IMR-90 (cell line): ENCODE results near the gene RHBDF1. TPM values are rescaled to one million over a fixed set of nuclear protein-coding genes. Genes with fewer than 3 reads are reported as not detected.

Experiments
- ATAC-seq: fragments of 200-7000 bp; cut with Tn5 transposase; 2 replicates; pipeline ENCODE4 v1.9.1; 2020; ENCODE audit warnings: low read depth, mild to moderate bottlenecking, moderate library complexity
- BruUV-seq: library from RNA; stranded (reverse); fragments of 400-500 nt; replicated peaks from 2 replicates; lab custom pipeline; 2021; lab: Mats Ljungman, UMichigan
- CTCF ChIA-PET: fragments of 300-600 bp; formaldehyde crosslinking; extraction: SDS; loops from one replicate; lab custom pipeline; 2021; ENCODE audit warnings: antibody characterized with exemption; lab: Yijun Ruan, JAX
- POLR2A ChIA-PET: fragments of 300-600 bp; sonication (Branson Sonifier 250); formaldehyde crosslinking; loops from one replicate; lab custom pipeline; 2022; ENCODE audit warnings: antibody characterized with exemption; ENCODE audit not compliant: unreplicated experiment; lab: Charles Lee
- DNase-seq: peaks from one replicate; pipeline ENCODE4 v3.0.0; 2013
- H2AFZ ChIP-seq: replicated peaks from 2 replicates; pipeline ENCODE3; 2013; ENCODE audit warnings: low read length, mild to moderate bottlenecking; ENCODE audit not compliant: poor library complexity
- H2AK5ac ChIP-seq: 2 replicates; pipeline ENCODE4 v1.6.1; 2013; ENCODE audit warnings: low read depth, low read length, inconsistent platforms
- H2AK9ac ChIP-seq: replicated peaks from 2 replicates; pipeline ENCODE3; 2013; ENCODE audit warnings: mild to moderate bottlenecking, low read depth, low read length, moderate library complexity; ENCODE audit not compliant: poor library complexity
- H2BK120ac ChIP-seq: 2 replicates; pipeline ENCODE4 v1.6.1; 2013; ENCODE audit warnings: low read depth, low read length, inconsistent platforms
- H2BK15ac ChIP-seq: 3 replicates; pipeline ENCODE4 v1.6.1; 2013; ENCODE audit warnings: low read depth, low read length, inconsistent platforms
- H2BK20ac ChIP-seq: 2 replicates; pipeline ENCODE4 v1.6.1; 2013; ENCODE audit warnings: low read depth, mild to moderate bottlenecking, inconsistent platforms, low read length, moderate library complexity
- H2BK5ac ChIP-seq: 2 replicates; pipeline ENCODE4 v1.6.1; 2013; ENCODE audit warnings: mild to moderate bottlenecking, low read depth, low read length, inconsistent platforms; ENCODE audit not compliant: poor library complexity, severe bottlenecking
- H3K14ac ChIP-seq: replicated peaks from 2 replicates; pipeline ENCODE4 v1.6.1; 2013; ENCODE audit warnings: low read depth, low read length, inconsistent platforms
- H3K18ac ChIP-seq: 2 replicates; pipeline ENCODE4 v1.6.1; 2013; ENCODE audit warnings: low read depth, low read length, control low read depth
- H3K23ac ChIP-seq: 2 replicates; pipeline ENCODE4 v1.6.1; 2013; ENCODE audit warnings: low read depth, low read length, inconsistent platforms
- H3K27ac ChIP-seq: 2 replicates; pipeline ENCODE4 v1.5.1; 2013; ENCODE audit warnings: mild to moderate bottlenecking, control low read depth, low read length; ENCODE audit not compliant: insufficient read depth
- H3K27me3 ChIP-seq: 2 replicates; pipeline ENCODE4 v1.6.1; 2013; ENCODE audit warnings: low read length; ENCODE audit not compliant: control insufficient read depth, insufficient read depth
- H3K36me3 ChIP-seq: 2 replicates; pipeline ENCODE4 v1.6.1; 2013; ENCODE audit warnings: low read length, mixed read lengths; ENCODE audit not compliant: control insufficient read depth, insufficient read depth
- H3K4ac ChIP-seq: 2 replicates; pipeline ENCODE4 v1.6.1; 2013; ENCODE audit warnings: low read depth, low read length, inconsistent platforms
- H3K4me1 ChIP-seq: 2 replicates; pipeline ENCODE4 v1.6.1; 2013; ENCODE audit warnings: low read length, mixed read lengths; ENCODE audit not compliant: control insufficient read depth, insufficient read depth
- H3K4me2 ChIP-seq: 2 replicates; pipeline ENCODE4 v1.6.1; 2013; ENCODE audit warnings: low read depth, mild to moderate bottlenecking, control low read depth, low read length, moderate library complexity
- H3K4me3 ChIP-seq: 2 replicates; pipeline ENCODE4 v1.5.1; 2013; ENCODE audit warnings: low read depth, mild to moderate bottlenecking, control low read depth, low read length, moderate library complexity; ENCODE audit not compliant: insufficient read depth
- H3K56ac ChIP-seq: 2 replicates; pipeline ENCODE4 v1.6.1; 2013; ENCODE audit warnings: low read length, inconsistent platforms; ENCODE audit not compliant: insufficient read depth; ENCODE audit errors: extremely low read depth
- H3K79me1 ChIP-seq, 2 experiments: 2 replicates each; pipeline ENCODE4 v1.6.1; 2013; ENCODE audit warnings: low read length in 2 of 2, inconsistent platforms in 1 of 2, low read depth in 1 of 2
- H3K9ac ChIP-seq: 2 replicates; pipeline ENCODE4 v1.6.1; 2013; ENCODE audit warnings: low read depth, low read length, control low read depth
- H3K9me1 ChIP-seq: 2 replicates; pipeline ENCODE4 v1.6.1; 2013; ENCODE audit warnings: low read length, inconsistent platforms; ENCODE audit not compliant: insufficient read depth
- H3K9me3 ChIP-seq: 2 replicates; pipeline ENCODE4 v1.6.1; 2013; ENCODE audit warnings: low read length; ENCODE audit not compliant: control insufficient read depth, insufficient read depth
- H4K20me1 ChIP-seq: 2 replicates; pipeline ENCODE4 v1.6.1; 2013; ENCODE audit warnings: low read length, inconsistent platforms; ENCODE audit not compliant: insufficient read depth
- H4K5ac ChIP-seq: 2 replicates; pipeline ENCODE4 v1.6.1; 2013; ENCODE audit warnings: mild to moderate bottlenecking, low read depth, low read length, control low read depth
- H4K8ac ChIP-seq, 2 experiments: 2 replicates each; pipeline ENCODE4 v1.6.1; 2013; ENCODE audit warnings: low read depth in 2 of 2, low read length in 2 of 2, control low read depth in 1 of 2, inconsistent platforms in 1 of 2
- H4K91ac ChIP-seq: 2 replicates; pipeline ENCODE4 v1.6.1; 2013; ENCODE audit warnings: low read depth, low read length, inconsistent platforms; ENCODE audit not compliant: insufficient read depth
- BHLHE40 ChIP-seq: fragments of 150-350 bp; IDR thresholded peaks from 2 replicates; pipeline ENCODE4 v1.6.1; 2016; ENCODE audit warnings: mild to moderate bottlenecking, low read depth, low read length
- CEBPB ChIP-seq: IDR thresholded peaks from 2 replicates; pipeline ENCODE4 v1.6.1; 2012; ENCODE audit warnings: low read depth, low read length, improper control_type of control experiment
- ELK1 ChIP-seq: fragments of 150-350 bp; IDR thresholded peaks from 2 replicates; pipeline ENCODE4 v1.6.1; 2016; ENCODE audit warnings: low read depth, mild to moderate bottlenecking, low read length, moderate library complexity, borderline replicate concordance
- MAFK ChIP-seq: IDR thresholded peaks from 2 replicates; pipeline ENCODE4 v1.6.1; 2012; ENCODE audit warnings: low read depth, low read length, improper control_type of control experiment
- POLR2A ChIP-seq: IDR thresholded peaks from 2 replicates; pipeline ENCODE4 v1.6.1; 2012; ENCODE audit warnings: mild to moderate bottlenecking, low read depth, low read length
- RAD21 ChIP-seq: IDR thresholded peaks from 2 replicates; pipeline ENCODE4 v1.6.1; 2012; ENCODE audit warnings: low read length, improper control_type of control experiment
- RCOR1 ChIP-seq: IDR thresholded peaks from 2 replicates; pipeline ENCODE4 v1.6.1; 2012; ENCODE audit warnings: mild to moderate bottlenecking, low read length, improper control_type of control experiment; ENCODE audit not compliant: insufficient replicate concordance
- RFX5 ChIP-seq: IDR thresholded peaks from 2 replicates; pipeline ENCODE4 v1.8.0; 2012; ENCODE audit warnings: low read depth, mild to moderate bottlenecking, low read length, moderate library complexity
- USF2 ChIP-seq: fragments of 150-350 bp; IDR thresholded peaks from 2 replicates; pipeline ENCODE4 v1.6.1; 2017; ENCODE audit warnings: mild to moderate bottlenecking, antibody characterized with exemption, low read length, low read depth
- WGBS, 2 experiments: methylation state at CpG; one replicate each; pipeline versions ENCODE4 v1.1.5 to v1.1.7; 2013; ENCODE audit warnings: missing lambda C conversion rate in 2 of 2; ENCODE audit not compliant: insufficient read length in 1 of 2; ENCODE audit errors: extremely low coverage in 2 of 2; 5-methylcytosine and 5-hydroxymethylcytosine counted together
- dilution Hi-C: fragments of 300-500 bp; cut with HindIII; formaldehyde crosslinking; loops from one replicate; pipeline ENCODE4 v1.14.3; 2018; ENCODE audit warnings: low sequenced_read_pairs; ENCODE audit not compliant: unreplicated experiment
- in situ Hi-C: fragments of 300-500 bp; cut with MboI; formaldehyde crosslinking; loops from 3 replicates; pipeline ENCODE4 v1.14.3; 2019; ENCODE audit warnings: low sequenced_read_pairs, inconsistent platforms, mixed read lengths
- intact Hi-C: fragments of 100-400 bp; cut with micrococcal nuclease; formaldehyde crosslinking; loops from 2 replicates; pipeline ENCODE4 v1.10.0; 2022
- polyA plus RNA-seq, 3 experiments: library from polyadenylated mRNA; depleted of rRNA; stranded (reverse); fragments of >200 nt; gene quantifications; 2 replicates each; pipeline ENCODE4 v1.2.3, GENCODE V29; 2012; ENCODE audit warnings: low replicate concordance in 1 of 3
- total RNA-seq: library from RNA; depleted of rRNA; stranded (reverse); fragments of >200 nt; gene quantifications from 2 replicates; pipeline ENCODE4 v1.2.3, GENCODE V29; 2012

RHBDF1 gene
- total and polyA plus RNA-seq, 2 of the 4 experiments (the other 2 are of a cell fraction), result 13.8 to 86.6 TPM

- Histone ChIP-seq H3K36me3 (peaks cover 65% of the 10 kb centered on the region), H3K4me3 (no peak overlapping the region), H3K9ac (no peak overlapping the region), H3K79me1 (peaks cover 12 to 67% of the 10 kb centered on the region in 2 experiments; a peak in 3 of 4 replicates), H3K14ac (no peak overlapping the region), H3K4ac (no peak overlapping the region), H3K23ac (no peak overlapping the region), H3K4me2 (no peak overlapping the region), H4K91ac (no peak overlapping the region), H2AK5ac (no peak overlapping the region), H3K9me3 (no peaks in the 10 kb centered on the region), H4K20me1 (peaks cover 21% of the 10 kb centered on the region), H3K4me1 (peaks cover 18% of the 10 kb centered on the region), H3K18ac (no peak overlapping the region), H2BK5ac (no peak overlapping the region), H2BK15ac (no peak overlapping the region), H2BK120ac (no peak overlapping the region), H2AFZ (no peak overlapping the region), H3K56ac (no peak overlapping the region), H2BK20ac (no peak overlapping the region), H3K9me1 (0 out of 2 replicates have a peak, but pooled peaks cover 10% of the 10 kb centered on the region), H4K5ac (no peak overlapping the region), H3K27me3 (no peaks in the 10 kb centered on the region), H4K8ac (no peak overlapping the region), H2AK9ac (no peak overlapping the region), H3K27ac (no peak overlapping the region)
- ChIA-PET POLR2A (no interaction called here), CTCF (interaction anchor here (1.3 kb wide), 1 partner anchor 10 kb away, joined by 5 read pairs; no protein-coding TSS in a partner anchor)
- dilution Hi-C loops, result no loop called here
- DNase-seq (no peak), ATAC-seq (no peak)
- in situ Hi-C loops, result no loop called here
- intact Hi-C loops, result no loop called here
- 82% methylated on average over 6 of the region's 23 CpGs; no CpG with 5 or more reads in 1 of the 2 experiments for WGBS, 2 experiments
- no TSS peak for BruUV-seq
- TF ChIP-seq POLR2A, result no peak
- TF ChIP-seq USF2, result no peak
- TF ChIP-seq RCOR1, result no peak
- TF ChIP-seq RFX5, result no peak
- no peak for TF ChIP-seq CEBPB
- TF ChIP-seq RAD21, result no peak
- TF ChIP-seq MAFK, result no peak
- no peak for TF ChIP-seq ELK1
- TF ChIP-seq BHLHE40, result no peak
These were observed 14.1 kb upstream of the RHBDF1 start for GRCh38 chr16:86483-86952.
